Heart left ventricle (tissue), 16 donors: Measurements from ENCODE around the gene ACOXL. TPM values are rescaled to one million over a fixed set of nuclear protein-coding genes. Genes with fewer than 3 reads are reported as not detected.
A peak's percentile ranks its signal among the peaks of the same experiment; 100 is the strongest.

Experiments
- ATAC-seq, 4 donors: fragments of 200-7000 bp; cut with Tn5 transposase; one replicate each; pipeline ENCODE4 v1.9.1; 2020 to 2022; ENCODE audit warnings: moderate library complexity in 4 of 4, mild to moderate bottlenecking in 3 of 4, moderate number of reproducible peaks in 1 of 4
- DNase-seq, 5 donors: peaks; one replicate each; pipeline ENCODE4 v3.0.0-alpha.2; 2020
- H3K27ac ChIP-seq, 12 donors: fragments of 200-600 bp; sonication (generic) in 4 of 12; one replicate each; pipeline versions ENCODE4 v1.5.0 to v1.8.0; 2016 to 2022; ENCODE audit warnings: mild to moderate bottlenecking in 2 of 12
- H3K27me3 ChIP-seq, 9 donors: fragments of 200-600 bp; sonication (generic) in 2 of 9; one replicate each; pipeline versions ENCODE4 v1.5.1 to v1.8.0; 2016 to 2022; ENCODE audit warnings: mild to moderate bottlenecking in 3 of 9
- H3K36me3 ChIP-seq, 9 donors: fragments of 200-600 bp; sonication (generic) in 2 of 9; one replicate each; pipeline versions ENCODE4 v1.5.0 to v1.8.0; 2018 to 2022; ENCODE audit warnings: mild to moderate bottlenecking in 2 of 9
- H3K4me1 ChIP-seq, 12 donors: fragments of 200-600 bp; sonication (generic) in 4 of 12; one replicate each; pipeline versions ENCODE4 v1.5.0 to v1.8.0; 2016 to 2022; ENCODE audit warnings: mild to moderate bottlenecking in 3 of 12
- H3K4me3 ChIP-seq, 12 donors: fragments of 200-600 bp; sonication (generic) in 4 of 12; one replicate each; pipeline versions ENCODE4 v1.5.0 to v1.8.0; 2017 to 2022; ENCODE audit warnings: mild to moderate bottlenecking in 9 of 12, moderate library complexity in 4 of 12
- H3K9me3 ChIP-seq, 12 donors: fragments of 200-600 bp; sonication (generic) in 4 of 12; one replicate each; pipeline versions ENCODE4 v1.5.0 to v1.8.0; 2016 to 2022; ENCODE audit warnings: mild to moderate bottlenecking in 1 of 12
- CTCF ChIP-seq, 12 donors: fragments of 200-600 bp; sonication (generic) in 4 of 12; IDR thresholded peaks; one replicate each; pipeline versions ENCODE4 v1.5.0 to v1.8.0; 2018 to 2022; ENCODE audit warnings: antibody characterized with exemption in 12 of 12, mild to moderate bottlenecking in 5 of 12
- POLR2A ChIP-seq, 2 donors: fragments of 450-650 bp; IDR thresholded peaks; one replicate each; pipeline ENCODE4 v1.6.1; 2017; ENCODE audit warnings: antibody characterized with exemption in 2 of 2, mild to moderate bottlenecking in 2 of 2, moderate library complexity in 2 of 2
- WGBS, 4 donors: extraction: QIAGEN DNeasy Blood & Tissue Kit in 2 of 4; methylation state at CpG; one replicate each; pipeline versions ENCODE4 v1.1.5 to v1.1.7; 2013 to 2018; 5-methylcytosine and 5-hydroxymethylcytosine counted together
- intact Hi-C, 10 donors: fragments of 100-400 bp; cut with DNase I; formaldehyde crosslinking; loops; one replicate each; pipeline versions ENCODE4 v1.11.1 to v1.14.2; 2022
- polyA plus RNA-seq, 2 donors: library from polyadenylated mRNA; stranded (reverse); fragments of 200-250 nt; gene quantifications; one replicate each; pipeline ENCODE4 v1.2.3, GENCODE V29; 2013
- total RNA-seq, 9 donors: library from RNA; depleted of rRNA in 2 of 9; stranded (reverse); fragments of >200 nt in 2 of 9; fragmentation: NEBNext Ultra II Directional in 3 of 9; extraction: Animal tissue kit (Norgen Biotek cat#: 25700) in 3 of 9; gene quantifications; one replicate each; pipeline versions ENCODE4 v1.1.0 to v1.2.4, GENCODE V29; 2016 to 2023
- donor health status: ischemic (EF 13 %, LVEDD 7.1; RV severe dilation, severe dysfunction).
- donor health status: healthy with polysubstance abuse.
- donor health status: DM: no; HTN: yes; CAD: no.
- donor health status: DM: no; HTN: no; CAD: no.
- donor health status: ischemic (EF 25% LVEDD 6.9; RV normal size, moderate dysfunction).
- donor health status: ischemic (EF 25% LVEDD 5.7; RV mildly dilated, moderate dysfunction).
- donor health status: healthy.
- donor health status: DM: yes; HTN: yes; CAD: no.
- donor health status: ischemic (EF 35%, LVEDD 5.7; RV mildly dilated, moderate dysfunction).
- donor health status: nonischemic (EF 11% LVEDD 7.7; RV severe dilation, severe dysfunction).
- donor health status: DM: yes; HTN: yes; CAD: no.
- donor health status: PGD.
- donor health status: ischemic (EF 29% LVEDD 5.4; RV normal size, mild dysfunction).
- donor health status: nonischemic (EF 23%, LVEDD 6.1; RV moderate dilation, normal function).

The ACOXL gene
- total and polyA plus RNA-seq, 11 donors, result 0.25 TPM; not detected in 10

GRCh38 chr2:111135910-111136297 is 403.5 kb downstream of the ACOXL start:
- H3K4me3 ChIP-seq, result no peak overlapping the region
- no peak overlapping the region for H3K27ac ChIP-seq
- ATAC-seq (peak; percentile 57 to 86 (median 78)), DNase-seq (peak in 4 of 5 donors; percentile 25 to 52 (median 41))
- intact Hi-C loops, result loop anchor here in 1 of 10 donors (10.0 kb wide), 1 partner anchor 49 kb away; no protein-coding TSS in a partner anchor
- TF ChIP-seq CTCF (IDR thresholded peaks at IDR 0.05) (peak in 9 of 12 donors; percentile 24 to 41 (median 30)), POLR2A (IDR thresholded peaks at IDR 0.05) (no peak)
- H3K27me3 ChIP-seq, result no peaks in the 10 kb centered on the region
- no peaks in the 10 kb centered on the region for H3K9me3 ChIP-seq
- peaks cover 0 to 47% (median 27%) of the 10 kb centered on the region in 12 donors for H3K4me1 ChIP-seq
- H3K36me3 ChIP-seq, result peaks cover 0 to 22% (median 0%) of the 10 kb centered on the region in 9 donors
- 47 to 60% (median 52%) methylated on average over 6 to 9 of the region's 9 CpGs for WGBS, 4 donors

- intact Hi-C loops, result loop anchor here in 1 of 10 donors (10.0 kb wide), 1 partner anchor 46 kb away; no protein-coding TSS in a partner anchor
- peak in 1 of 4 donors; percentile 69 for ATAC-seq
Measured at GRCh38 chr2:111138839-111139238, 406.5 kb downstream of the ACOXL start.

GRCh38 chr2:111139637-111140317 is 407.4 kb downstream of the ACOXL start:
- no peak for DNase-seq
- WGBS, 4 donors, result 60 to 67% (median 66%) methylated on average over 12 of the region's 12 CpGs
- Histone ChIP-seq H3K4me1 (peaks cover 0 to 32% (median 22%) of the 10 kb centered on the region in 12 donors), H3K27me3 (no peaks in the 10 kb centered on the region), H3K36me3 (peaks cover 0 to 27% (median 0%) of the 10 kb centered on the region in 9 donors), H3K4me3 (no peak overlapping the region), H3K27ac (no peak overlapping the region), H3K9me3 (no peaks in the 10 kb centered on the region)
- intact Hi-C loops, result loop anchor here in 2 of 10 donors (2.0 to 10.0 kb wide), 2 partner anchors 19 to 45 kb away; partner anchors contain the start of gene BCL2L11 (in 1 of the 2)
- ATAC-seq, result peak in 2 of 4 donors; percentile 20 to 34
- TF ChIP-seq POLR2A (IDR thresholded peaks at IDR 0.05) (no peak), CTCF (IDR thresholded peaks at IDR 0.05) (no peak)

More at GRCh38 chr2:111138839-111139238, 406.5 kb downstream of the ACOXL start:
- TF ChIP-seq POLR2A (IDR thresholded peaks at IDR 0.05), result no peak
- DNase-seq, result no peak
- H3K9me3 ChIP-seq, result no peaks in the 10 kb centered on the region
- no peak overlapping the region for H3K27ac ChIP-seq
- no peaks in the 10 kb centered on the region for H3K27me3 ChIP-seq
- no peak overlapping the region for H3K4me3 ChIP-seq
- peaks cover 0 to 23% (median 0%) of the 10 kb centered on the region in 9 donors for H3K36me3 ChIP-seq
- WGBS, 4 donors, result 40 to 61% (median 54%) methylated on average over 5 of the region's 5 CpGs
- H3K4me1 ChIP-seq, result peaks cover 0 to 36% (median 22%) of the 10 kb centered on the region in 12 donors

- no peak overlapping the region for H3K27ac ChIP-seq
Measured at GRCh38 chr2:111140815-111141214, 408.4 kb downstream of the ACOXL start.

More at GRCh38 chr2:111140815-111141214, 408.4 kb downstream of the ACOXL start:
- no peaks in the 10 kb centered on the region for H3K9me3 ChIP-seq
- H3K27me3 ChIP-seq, result no peaks in the 10 kb centered on the region
- intact Hi-C loops, result loop anchor here in 1 of 10 donors (2.0 kb wide), 1 partner anchor 20 kb away; the partner anchor contains the start of gene BCL2L11
- WGBS, 4 donors, result 95 to 99% (median 99%) methylated on average over 4 of the region's 4 CpGs
- ATAC-seq, result no peak
- TF ChIP-seq POLR2A (IDR thresholded peaks at IDR 0.05) (no peak), CTCF (IDR thresholded peaks at IDR 0.05) (no peak)
- peaks cover 0 to 28% (median 0%) of the 10 kb centered on the region in 9 donors for H3K36me3 ChIP-seq
- no peak for DNase-seq
- no peak overlapping the region for H3K4me3 ChIP-seq
- peaks cover 0 to 25% (median 15%) of the 10 kb centered on the region in 12 donors for H3K4me1 ChIP-seq
